ENCODE data around the gene SLC34A1.

DNA sequence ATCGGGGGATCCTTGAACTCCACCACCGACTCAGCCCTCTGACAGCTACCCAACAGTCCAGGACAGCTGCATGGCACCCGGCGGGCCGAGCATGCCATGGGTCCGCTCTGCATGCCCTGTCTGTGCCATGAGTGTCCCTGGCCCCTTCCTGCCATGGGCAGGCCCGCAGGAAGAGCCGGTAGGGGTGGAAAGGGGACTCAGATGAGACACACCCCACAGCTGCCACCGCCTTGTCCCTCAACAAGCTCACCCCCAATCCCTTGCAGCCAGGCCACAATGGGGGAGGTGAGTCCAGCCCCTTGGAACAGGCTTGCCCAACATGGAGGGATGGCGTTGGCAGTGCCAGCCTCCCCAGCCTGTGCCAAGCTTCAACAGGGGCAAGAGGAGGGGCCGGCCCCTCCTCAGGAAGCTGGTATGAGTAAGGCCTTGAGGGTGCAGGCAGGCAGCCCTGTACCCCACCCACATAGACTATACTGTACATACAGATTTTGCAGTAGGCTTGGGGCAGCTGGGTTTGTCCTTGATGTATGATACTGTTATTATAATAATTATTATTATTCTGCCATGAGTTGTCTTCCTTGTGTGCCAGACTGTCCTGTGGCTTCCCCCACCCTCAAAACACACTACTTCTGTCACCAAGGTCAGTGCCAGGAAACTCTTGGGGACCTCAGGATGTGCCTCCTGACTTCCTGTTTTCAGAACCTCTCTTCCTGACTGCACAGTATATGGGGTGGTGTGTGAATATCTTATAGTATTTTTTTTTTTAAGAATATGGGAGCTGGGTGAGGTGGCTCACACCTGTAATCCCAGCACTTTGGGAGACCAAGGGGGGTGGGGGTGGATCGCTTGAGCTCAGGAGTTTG, 12.0 kb upstream of the SLC34A1 start:
- TF ChIP-seq POLR2A (IDR thresholded peaks at IDR 0.05; ENCODE audit: low read depth, low read length) (no peak), TAF1 (IDR thresholded peaks at IDR 0.05; ENCODE audit: borderline replicate concordance, low read depth, low read length) (no peak)
